ENCODE measurements around the gene ERC2. TPM values are rescaled to one million over a fixed set of nuclear protein-coding genes. Genes with fewer than 3 reads are reported as not detected.

The ERC2 gene
- total RNA-seq, 2 donors from 2014 or later, result 16.1 to 22.8 TPM

GRCh38 chr3:55858302-55858701 is 610.0 kb downstream of the ERC2 start:
- Mint-ChIP-seq H3K36me3 (ENCODE audit: low read depth) (no peaks in the 10 kb centered on the region), H3K4me3 (no peak overlapping the region), H3K9me3 (no peaks in the 10 kb centered on the region), H3K4me1 (peaks cover 1% of the 10 kb centered on the region), H3K27ac (no peak overlapping the region), H3K27me3 (ENCODE audit: insufficient read depth) (no peaks in the 10 kb centered on the region)
- TF ChIP-seq, protein P1, sequence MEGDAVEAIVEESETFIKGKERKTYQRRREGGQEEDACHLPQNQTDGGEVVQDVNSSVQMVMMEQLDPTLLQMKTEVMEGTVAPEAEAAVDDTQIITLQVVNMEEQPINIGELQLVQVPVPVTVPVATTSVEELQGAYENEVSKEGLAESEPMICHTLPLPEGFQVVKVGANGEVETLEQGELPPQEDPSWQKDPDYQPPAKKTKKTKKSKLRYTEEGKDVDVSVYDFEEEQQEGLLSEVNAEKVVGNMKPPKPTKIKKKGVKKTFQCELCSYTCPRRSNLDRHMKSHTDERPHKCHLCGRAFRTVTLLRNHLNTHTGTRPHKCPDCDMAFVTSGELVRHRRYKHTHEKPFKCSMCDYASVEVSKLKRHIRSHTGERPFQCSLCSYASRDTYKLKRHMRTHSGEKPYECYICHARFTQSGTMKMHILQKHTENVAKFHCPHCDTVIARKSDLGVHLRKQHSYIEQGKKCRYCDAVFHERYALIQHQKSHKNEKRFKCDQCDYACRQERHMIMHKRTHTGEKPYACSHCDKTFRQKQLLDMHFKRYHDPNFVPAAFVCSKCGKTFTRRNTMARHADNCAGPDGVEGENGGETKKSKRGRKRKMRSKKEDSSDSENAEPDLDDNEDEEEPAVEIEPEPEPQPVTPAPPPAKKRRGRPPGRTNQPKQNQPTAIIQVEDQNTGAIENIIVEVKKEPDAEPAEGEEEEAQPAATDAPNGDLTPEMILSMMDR (conservative IDR thresholded peaks at IDR 0.05), result no peak
- Histone ChIP-seq H3K9me3 (ENCODE audit: control insufficient read depth, low read length) (no peaks in the 10 kb centered on the region), H3K27me3 (ENCODE audit: control insufficient read depth, insufficient read depth, low read length, poor library complexity, severe bottlenecking) (no peaks in the 10 kb centered on the region), H3K36me3 (ENCODE audit: control insufficient read depth, insufficient read depth, low read length) (no peaks in the 10 kb centered on the region), H3K9ac (ENCODE audit: extremely low read depth, low read length, poor library complexity, severe bottlenecking) (no peak overlapping the region), H3K27ac (ENCODE audit: low read depth, low read length) (no peak overlapping the region), H3K4me1 (ENCODE audit: control insufficient read depth, insufficient read depth, low read length) (no peaks in the 10 kb centered on the region), H3K4me3 (ENCODE audit: low read length) (no peak overlapping the region)
- DNase-seq, result no peak
- 70 to 100% methylated on average over 1 of the region's 1 CpG for WGBS, 2 experiments (ENCODE audit: insufficient coverage in 1 of 2, insufficient read length in 1 of 2)

DNA sequence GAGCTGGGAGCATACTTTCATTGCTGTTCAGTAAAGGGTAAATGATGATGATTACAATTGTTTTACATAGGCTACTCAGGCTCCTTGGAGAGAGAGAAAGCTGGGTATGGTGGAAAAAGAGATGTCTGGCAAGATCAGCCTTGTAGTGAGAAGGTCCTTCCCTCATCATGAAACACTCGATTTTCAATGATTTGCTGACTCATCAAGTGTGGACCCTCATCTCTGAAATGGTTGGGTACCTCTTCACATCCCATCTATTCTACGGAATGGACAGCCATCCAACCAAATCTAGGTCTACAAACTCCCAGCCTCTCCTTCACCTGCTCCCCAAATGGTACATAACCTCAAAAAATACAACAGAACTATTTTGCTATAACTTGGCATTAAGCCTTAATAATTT is 610.6 kb downstream of the ERC2 start:
- 86 to 93% methylated on average over 2 of the region's 2 CpGs for WGBS, 2 experiments (ENCODE audit: insufficient coverage in 1 of 2, insufficient read length in 1 of 2)
- H3K36me3 ChIP-seq (ENCODE audit: control insufficient read depth, insufficient read depth, low read length), result no peaks in the 10 kb centered on the region
- Mint-ChIP-seq H3K9me3 (no peaks in the 10 kb centered on the region), H3K27me3 (ENCODE audit: insufficient read depth) (no peaks in the 10 kb centered on the region), H3K4me3 (no peak overlapping the region), H3K4me1 (peaks cover 1% of the 10 kb centered on the region), H3K27ac (no peak overlapping the region), H3K36me3 (ENCODE audit: low read depth) (no peaks in the 10 kb centered on the region)
- no peaks in the 10 kb centered on the region for H3K4me1 ChIP-seq (ENCODE audit: control insufficient read depth, insufficient read depth, low read length)
- no peak overlapping the region for H3K4me3 ChIP-seq (ENCODE audit: low read length)
- H3K27ac ChIP-seq (ENCODE audit: low read depth, low read length), result no peak overlapping the region
- no peak for DNase-seq
- TF ChIP-seq, protein P1 (conservative IDR thresholded peaks at IDR 0.05), result no peak
- no peaks in the 10 kb centered on the region for H3K9me3 ChIP-seq (ENCODE audit: control insufficient read depth, low read length)
- H3K27me3 ChIP-seq (ENCODE audit: control insufficient read depth, insufficient read depth, low read length, poor library complexity, severe bottlenecking), result no peaks in the 10 kb centered on the region
- H3K9ac ChIP-seq (ENCODE audit: extremely low read depth, low read length, poor library complexity, severe bottlenecking), result no peak overlapping the region

GRCh38 chr3:55855311-55855710 is 613.0 kb downstream of the ERC2 start:
- no peaks in the 10 kb centered on the region for H3K27me3 ChIP-seq (ENCODE audit: control insufficient read depth, insufficient read depth, low read length, poor library complexity, severe bottlenecking)
- H3K4me3 Mint-ChIP-seq, result no peak overlapping the region
- no peaks in the 10 kb centered on the region for H3K36me3 ChIP-seq (ENCODE audit: control insufficient read depth, insufficient read depth, low read length)
- H3K9me3 ChIP-seq (ENCODE audit: control insufficient read depth, low read length), result no peaks in the 10 kb centered on the region
- H3K27ac ChIP-seq (ENCODE audit: low read depth, low read length), result no peak overlapping the region
- no peak overlapping the region for H3K4me3 ChIP-seq (ENCODE audit: low read length)
- TF ChIP-seq, protein P1 (conservative IDR thresholded peaks at IDR 0.05), result no peak
- no peaks in the 10 kb centered on the region for H3K9me3 Mint-ChIP-seq
- H3K9ac ChIP-seq (ENCODE audit: extremely low read depth, low read length, poor library complexity, severe bottlenecking), result no peak overlapping the region
- H3K27ac Mint-ChIP-seq, result no peak overlapping the region
- WGBS, 2 experiments (ENCODE audit: insufficient coverage in 1 of 2, insufficient read length in 1 of 2), result 100% methylated on average over 1 of the region's 2 CpGs; no CpG with 5 or more reads in 1 of the 2 experiments
- DNase-seq, result no peak
- H3K4me1 Mint-ChIP-seq, result peaks cover under 1% of the 10 kb centered on the region
- no peaks in the 10 kb centered on the region for H3K4me1 ChIP-seq (ENCODE audit: control insufficient read depth, insufficient read depth, low read length)
- H3K36me3 Mint-ChIP-seq (ENCODE audit: low read depth), result no peaks in the 10 kb centered on the region
- H3K27me3 Mint-ChIP-seq (ENCODE audit: insufficient read depth), result no peaks in the 10 kb centered on the region
